ENCODE data around the gene CSF3.

DNA sequence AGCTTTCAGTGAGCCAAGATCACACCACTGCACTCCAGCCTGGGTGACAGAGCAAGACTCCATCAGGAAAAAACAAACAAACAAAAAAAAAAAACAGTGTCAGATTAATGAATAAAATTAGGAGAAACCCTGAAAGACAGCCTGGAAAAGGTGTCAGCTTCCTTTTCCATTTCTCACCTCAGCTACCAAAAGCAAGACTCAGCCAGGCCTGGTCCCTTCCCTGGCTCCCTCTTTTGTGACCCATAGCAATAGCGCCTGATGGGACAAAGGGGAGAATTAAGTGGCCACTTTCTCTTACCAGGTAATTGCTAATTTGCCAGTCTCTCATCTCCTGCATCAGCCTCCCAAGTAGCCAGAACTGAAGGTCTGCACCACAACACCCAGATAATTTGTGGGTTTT, 43.6 kb downstream of the CSF3 start:
- TF ChIP-seq, protein P1, sequence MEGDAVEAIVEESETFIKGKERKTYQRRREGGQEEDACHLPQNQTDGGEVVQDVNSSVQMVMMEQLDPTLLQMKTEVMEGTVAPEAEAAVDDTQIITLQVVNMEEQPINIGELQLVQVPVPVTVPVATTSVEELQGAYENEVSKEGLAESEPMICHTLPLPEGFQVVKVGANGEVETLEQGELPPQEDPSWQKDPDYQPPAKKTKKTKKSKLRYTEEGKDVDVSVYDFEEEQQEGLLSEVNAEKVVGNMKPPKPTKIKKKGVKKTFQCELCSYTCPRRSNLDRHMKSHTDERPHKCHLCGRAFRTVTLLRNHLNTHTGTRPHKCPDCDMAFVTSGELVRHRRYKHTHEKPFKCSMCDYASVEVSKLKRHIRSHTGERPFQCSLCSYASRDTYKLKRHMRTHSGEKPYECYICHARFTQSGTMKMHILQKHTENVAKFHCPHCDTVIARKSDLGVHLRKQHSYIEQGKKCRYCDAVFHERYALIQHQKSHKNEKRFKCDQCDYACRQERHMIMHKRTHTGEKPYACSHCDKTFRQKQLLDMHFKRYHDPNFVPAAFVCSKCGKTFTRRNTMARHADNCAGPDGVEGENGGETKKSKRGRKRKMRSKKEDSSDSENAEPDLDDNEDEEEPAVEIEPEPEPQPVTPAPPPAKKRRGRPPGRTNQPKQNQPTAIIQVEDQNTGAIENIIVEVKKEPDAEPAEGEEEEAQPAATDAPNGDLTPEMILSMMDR (IDR thresholded peaks at IDR 0.05) = no peak
- TF ChIP-seq POLR2A (IDR thresholded peaks at IDR 0.05) = no peak

All from adrenal gland (tissue), 5 donors.